Smooth muscle cell (in vitro differentiated cells): ENCODE measurements around the gene HAUS6. TPM values are rescaled to one million over a fixed set of nuclear protein-coding genes. Genes with fewer than 3 reads are reported as not detected.
A peak's percentile ranks its signal among the peaks of the same experiment; 100 is the strongest.

ENCODE experiments used
- DNase-seq: peaks from one replicate; lab custom pipeline; 2025; ENCODE audit not compliant: unreplicated experiment; lab: John Stamatoyannopoulos, UW
- H2AFZ ChIP-seq: fragments of 200-600 bp; sonication (generic); 2 replicates; pipeline ENCODE4 v1.6.0; 2016; ENCODE audit warnings: antibody characterized with exemption, low read depth, mild to moderate bottlenecking
- H3F3A ChIP-seq: fragments of 200-600 bp; sonication (generic); 2 replicates; pipeline ENCODE4 v1.6.0; 2017; ENCODE audit warnings: antibody characterized with exemption, low read depth
- H3K27ac ChIP-seq: fragments of 200-600 bp; sonication (generic); 2 replicates; pipeline ENCODE4 v1.5.1; 2016; ENCODE audit warnings: low read depth, mild to moderate bottlenecking
- H3K27me3 ChIP-seq: fragments of 200-600 bp; sonication (generic); 2 replicates; pipeline ENCODE4 v1.6.1; 2016; ENCODE audit warnings: low read depth, mild to moderate bottlenecking
- H3K36me3 ChIP-seq: fragments of 200-600 bp; sonication (generic); 2 replicates; pipeline ENCODE4 v1.5.1; 2016; ENCODE audit warnings: low read depth
- H3K4me1 ChIP-seq: fragments of 200-600 bp; sonication (generic); 2 replicates; pipeline ENCODE4 v1.5.1; 2016; ENCODE audit warnings: low read depth
- H3K4me2 ChIP-seq: fragments of 200-600 bp; sonication (generic); 2 replicates; pipeline ENCODE4 v1.6.0; 2016; ENCODE audit warnings: mild to moderate bottlenecking
- H3K4me3 ChIP-seq: fragments of 200-600 bp; sonication (generic); 2 replicates; pipeline ENCODE4 v1.5.1; 2016; ENCODE audit warnings: mild to moderate bottlenecking
- H3K79me2 ChIP-seq: fragments of 200-600 bp; sonication (generic); 2 replicates; pipeline ENCODE4 v1.6.0; 2016; ENCODE audit warnings: low read depth, mild to moderate bottlenecking
- H3K9ac ChIP-seq: fragments of 200-600 bp; sonication (generic); 2 replicates; pipeline ENCODE4 v1.6.0; 2016; ENCODE audit warnings: low read depth
- H3K9me3 ChIP-seq: fragments of 200-600 bp; sonication (generic); replicated peaks from 2 replicates; pipeline ENCODE4 v1.5.1; 2016; ENCODE audit warnings: low read depth
- H4K20me1 ChIP-seq: fragments of 200-600 bp; sonication (generic); 2 replicates; pipeline ENCODE4 v1.6.0; 2016; ENCODE audit warnings: low read depth
- WGBS: methylation state at CpG from one replicate; pipeline ENCODE4 v1.1.7; 2016; ENCODE audit warnings: low lambda C conversion rate; 5-methylcytosine and 5-hydroxymethylcytosine counted together
- polyA plus RNA-seq: library from polyadenylated mRNA; unstranded; fragments of >200 nt; fragmentation: Nextera tagmentation; extraction: Ambion mirVana; gene quantifications from 2 replicates; pipeline ENCODE4 v1.2.1, GENCODE V29; 2016
- total RNA-seq: library from RNA; depleted of rRNA; stranded (reverse); fragments of >200 nt; gene quantifications from 2 replicates; pipeline ENCODE4 v1.2.3, GENCODE V29; 2014
- TF ChIP-seq, protein P1 (sequence below): fragments of 200-600 bp; sonication (generic); IDR thresholded peaks from 2 replicates; pipeline ENCODE4 v1.5.1; 2017; ENCODE audit warnings: borderline replicate concordance, mild to moderate bottlenecking, antibody characterized with exemption; ENCODE audit not compliant: insufficient read depth, poor library complexity, severe bottlenecking

The HAUS6 gene
- total and polyA plus RNA-seq, 2 experiments from 2014 or later, result 4.3 to 13.1 TPM

DNA sequence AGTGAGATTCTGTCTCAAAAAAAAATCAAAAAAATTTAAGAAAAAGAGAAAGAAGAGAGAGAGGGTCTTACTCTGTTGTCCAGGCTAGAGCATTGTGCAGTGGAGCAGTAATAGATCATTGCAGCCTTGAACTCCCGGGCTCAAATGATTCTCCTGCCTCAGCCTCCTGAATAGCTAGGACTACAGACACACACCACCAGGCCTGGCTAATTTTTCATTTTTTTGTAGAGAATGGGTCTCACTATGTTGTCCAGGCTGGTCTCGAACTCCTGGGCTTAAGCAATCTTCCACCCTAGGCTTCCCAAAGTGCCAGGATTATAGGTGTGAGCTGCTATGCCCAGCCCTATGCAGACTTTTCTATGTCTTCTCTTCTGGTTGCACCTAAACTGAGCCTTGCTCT, 28.5 kb downstream of the HAUS6 start:
- H3K9ac ChIP-seq, result no peak overlapping the region
- no peak overlapping the region for H2AFZ ChIP-seq
- H3K36me3 ChIP-seq, result no peaks in the 10 kb centered on the region
- 96% methylated on average over 2 of the region's 2 CpGs for whole genome bisulfite sequencing
- no peaks in the 10 kb centered on the region for H3K9me3 ChIP-seq
- no peaks in the 10 kb centered on the region for H3K27me3 ChIP-seq
- no peak overlapping the region for H3K4me2 ChIP-seq
- no peaks in the 10 kb centered on the region for H4K20me1 ChIP-seq
- DNase-seq, result no peak
- TF ChIP-seq, protein P1, sequence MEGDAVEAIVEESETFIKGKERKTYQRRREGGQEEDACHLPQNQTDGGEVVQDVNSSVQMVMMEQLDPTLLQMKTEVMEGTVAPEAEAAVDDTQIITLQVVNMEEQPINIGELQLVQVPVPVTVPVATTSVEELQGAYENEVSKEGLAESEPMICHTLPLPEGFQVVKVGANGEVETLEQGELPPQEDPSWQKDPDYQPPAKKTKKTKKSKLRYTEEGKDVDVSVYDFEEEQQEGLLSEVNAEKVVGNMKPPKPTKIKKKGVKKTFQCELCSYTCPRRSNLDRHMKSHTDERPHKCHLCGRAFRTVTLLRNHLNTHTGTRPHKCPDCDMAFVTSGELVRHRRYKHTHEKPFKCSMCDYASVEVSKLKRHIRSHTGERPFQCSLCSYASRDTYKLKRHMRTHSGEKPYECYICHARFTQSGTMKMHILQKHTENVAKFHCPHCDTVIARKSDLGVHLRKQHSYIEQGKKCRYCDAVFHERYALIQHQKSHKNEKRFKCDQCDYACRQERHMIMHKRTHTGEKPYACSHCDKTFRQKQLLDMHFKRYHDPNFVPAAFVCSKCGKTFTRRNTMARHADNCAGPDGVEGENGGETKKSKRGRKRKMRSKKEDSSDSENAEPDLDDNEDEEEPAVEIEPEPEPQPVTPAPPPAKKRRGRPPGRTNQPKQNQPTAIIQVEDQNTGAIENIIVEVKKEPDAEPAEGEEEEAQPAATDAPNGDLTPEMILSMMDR, result no peak
- no peaks in the 10 kb centered on the region for H3K4me1 ChIP-seq
- no peaks in the 10 kb centered on the region for H3F3A ChIP-seq
- H3K79me2 ChIP-seq, result no peaks in the 10 kb centered on the region
- H3K27ac ChIP-seq, result no peak overlapping the region
- no peak overlapping the region for H3K4me3 ChIP-seq

DNA sequence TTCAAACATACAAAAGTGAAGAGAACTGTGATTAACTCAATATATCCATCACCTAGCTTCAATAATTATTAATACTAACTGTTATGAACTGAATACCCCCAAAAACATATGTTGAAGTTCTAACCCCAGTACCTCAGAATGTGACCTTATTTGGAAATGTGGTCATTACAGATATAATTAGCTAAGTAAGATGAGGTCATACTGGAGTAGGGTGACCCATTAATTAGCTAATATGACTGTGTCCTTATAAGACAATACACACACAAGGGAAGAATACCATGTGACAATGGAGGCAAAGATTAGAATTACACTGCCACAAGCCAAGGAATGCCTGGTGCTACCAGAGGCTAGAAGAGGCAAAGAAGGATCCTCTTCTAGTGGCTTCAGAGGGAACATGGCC, 45.7 kb downstream of the HAUS6 start:
- Histone ChIP-seq H3K79me2 (peaks cover 10% of the 10 kb centered on the region), H3K36me3 (peaks cover 9% of the 10 kb centered on the region), H2AFZ (no peak overlapping the region), H3K4me1 (no peaks in the 10 kb centered on the region), H4K20me1 (peaks cover 14% of the 10 kb centered on the region), H3K9me3 (no peaks in the 10 kb centered on the region), H3K27me3 (no peaks in the 10 kb centered on the region), H3K27ac (no peak overlapping the region), H3K4me2 (no peak overlapping the region), H3K9ac (no peak overlapping the region), H3F3A (no peaks in the 10 kb centered on the region), H3K4me3 (no peak overlapping the region)
- TF ChIP-seq, protein P1, result no peak
- DNase-seq, result no peak

DNA sequence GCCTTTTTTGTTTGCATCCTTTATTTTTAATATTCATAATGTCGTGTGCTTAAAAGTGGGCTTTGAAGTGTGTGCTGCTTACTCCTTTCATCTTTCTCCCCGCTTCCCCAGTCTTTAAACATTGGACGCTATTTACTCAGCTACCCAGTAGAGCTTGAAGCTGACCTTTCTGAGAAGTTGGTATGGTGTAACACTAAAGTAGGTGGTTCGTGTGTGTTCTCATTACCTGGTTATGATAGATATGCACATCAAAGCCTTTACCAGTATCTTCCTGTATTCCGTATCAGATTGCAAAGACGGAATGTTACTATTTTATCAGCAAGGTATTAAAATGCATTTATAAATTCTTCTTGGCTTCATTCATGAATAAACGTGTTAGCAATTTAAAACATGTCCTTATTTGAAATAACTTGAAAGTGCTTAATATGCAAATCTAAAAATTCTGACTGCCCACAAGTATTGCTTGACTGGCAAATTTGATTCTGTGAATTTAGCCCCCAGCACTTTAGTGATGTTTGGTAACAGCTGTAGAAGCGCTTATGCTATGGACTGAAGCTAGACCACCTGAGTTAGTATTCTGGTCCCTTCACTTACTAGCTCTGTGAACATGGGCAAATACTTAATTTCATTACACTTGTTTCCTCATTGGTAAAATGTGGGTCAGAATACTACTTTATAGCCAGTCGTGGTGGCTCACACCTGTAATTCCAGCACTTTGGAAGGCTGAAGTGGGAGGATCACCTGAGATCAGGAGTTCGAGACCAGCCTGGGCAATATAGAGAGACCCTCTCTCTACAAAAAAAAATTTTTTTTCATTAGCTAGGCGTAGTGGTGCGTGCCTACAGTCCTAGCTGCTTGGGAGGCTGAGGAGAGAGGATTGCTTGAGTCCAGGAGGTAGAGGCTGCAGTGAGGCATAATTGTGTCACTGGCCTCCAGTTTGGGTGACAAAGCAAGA, 51.8 kb downstream of the HAUS6 start:
- peaks cover 35% of the 10 kb centered on the region for H4K20me1 ChIP-seq
- H3K36me3 ChIP-seq, result no peaks in the 10 kb centered on the region
- H3K9ac ChIP-seq, result peak overlapping the region; percentile 87
- WGBS, result 58% methylated on average over 12 of the region's 12 CpGs
- peak overlapping the region; percentile 83 for H3K27ac ChIP-seq
- peaks cover 33% of the 10 kb centered on the region for H3K79me2 ChIP-seq
- TF ChIP-seq, protein P1, result no peak
- peak overlapping the region; percentile 73 for H3K4me3 ChIP-seq
- DNase-seq, result no peak
- peak overlapping the region; percentile 88 for H3K4me2 ChIP-seq
- peaks cover 14% of the 10 kb centered on the region for H3F3A ChIP-seq
- H3K4me1 ChIP-seq, result peaks cover 15% of the 10 kb centered on the region
- no peak overlapping the region for H2AFZ ChIP-seq
- H3K9me3 ChIP-seq, result no peaks in the 10 kb centered on the region
- no peaks in the 10 kb centered on the region for H3K27me3 ChIP-seq
